DOHH2 (cell line): ENCODE data around the gene MAOA.

ENCODE experiments used
- EZH2phosphoT487 ChIP-seq: fragments of 200-600 bp; sonication (generic); IDR thresholded peaks from 2 replicates; pipeline ENCODE4 v1.6.1; 2017; ENCODE audit warnings: borderline replicate concordance, mild to moderate bottlenecking, antibody characterized with exemption, low read length, moderate library complexity, mixed read lengths
- TF ChIP-seq, protein P1 (sequence below): fragments of 200-600 bp; sonication (generic); IDR thresholded peaks from one replicate; pipeline ENCODE4 v1.5.1; 2014; ENCODE audit warnings: antibody characterized with exemption, mild to moderate bottlenecking, low read depth, low read length; ENCODE audit not compliant: poor library complexity, severe bottlenecking

DNA sequence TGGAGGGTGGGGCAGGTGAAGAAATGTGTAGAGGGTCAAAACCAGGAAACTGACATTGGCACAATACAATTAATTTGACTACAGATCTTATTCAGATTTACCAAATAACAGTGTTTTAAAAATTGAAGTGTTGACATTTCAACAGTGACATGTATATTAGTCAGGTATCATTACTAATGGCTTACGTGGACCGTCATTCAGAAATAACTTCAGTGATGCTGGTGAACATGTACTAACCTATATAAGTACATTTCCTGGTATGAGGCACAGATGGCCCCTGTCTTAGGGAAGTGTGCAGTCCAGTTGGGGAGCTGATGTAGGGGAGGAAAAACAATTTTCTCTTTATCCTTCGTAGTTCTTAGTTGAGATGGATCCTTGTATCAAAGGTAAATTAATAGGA lies 22.3 kb upstream of the MAOA start:
- TF ChIP-seq, protein P1, sequence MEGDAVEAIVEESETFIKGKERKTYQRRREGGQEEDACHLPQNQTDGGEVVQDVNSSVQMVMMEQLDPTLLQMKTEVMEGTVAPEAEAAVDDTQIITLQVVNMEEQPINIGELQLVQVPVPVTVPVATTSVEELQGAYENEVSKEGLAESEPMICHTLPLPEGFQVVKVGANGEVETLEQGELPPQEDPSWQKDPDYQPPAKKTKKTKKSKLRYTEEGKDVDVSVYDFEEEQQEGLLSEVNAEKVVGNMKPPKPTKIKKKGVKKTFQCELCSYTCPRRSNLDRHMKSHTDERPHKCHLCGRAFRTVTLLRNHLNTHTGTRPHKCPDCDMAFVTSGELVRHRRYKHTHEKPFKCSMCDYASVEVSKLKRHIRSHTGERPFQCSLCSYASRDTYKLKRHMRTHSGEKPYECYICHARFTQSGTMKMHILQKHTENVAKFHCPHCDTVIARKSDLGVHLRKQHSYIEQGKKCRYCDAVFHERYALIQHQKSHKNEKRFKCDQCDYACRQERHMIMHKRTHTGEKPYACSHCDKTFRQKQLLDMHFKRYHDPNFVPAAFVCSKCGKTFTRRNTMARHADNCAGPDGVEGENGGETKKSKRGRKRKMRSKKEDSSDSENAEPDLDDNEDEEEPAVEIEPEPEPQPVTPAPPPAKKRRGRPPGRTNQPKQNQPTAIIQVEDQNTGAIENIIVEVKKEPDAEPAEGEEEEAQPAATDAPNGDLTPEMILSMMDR: no peak
- TF ChIP-seq EZH2phosphoT487: no peak
